ENCODE data around the gene TBL2. TPM values are rescaled to one million over a fixed set of nuclear protein-coding genes. Genes with fewer than 3 reads are reported as not detected.

Gene TBL2, protein sequence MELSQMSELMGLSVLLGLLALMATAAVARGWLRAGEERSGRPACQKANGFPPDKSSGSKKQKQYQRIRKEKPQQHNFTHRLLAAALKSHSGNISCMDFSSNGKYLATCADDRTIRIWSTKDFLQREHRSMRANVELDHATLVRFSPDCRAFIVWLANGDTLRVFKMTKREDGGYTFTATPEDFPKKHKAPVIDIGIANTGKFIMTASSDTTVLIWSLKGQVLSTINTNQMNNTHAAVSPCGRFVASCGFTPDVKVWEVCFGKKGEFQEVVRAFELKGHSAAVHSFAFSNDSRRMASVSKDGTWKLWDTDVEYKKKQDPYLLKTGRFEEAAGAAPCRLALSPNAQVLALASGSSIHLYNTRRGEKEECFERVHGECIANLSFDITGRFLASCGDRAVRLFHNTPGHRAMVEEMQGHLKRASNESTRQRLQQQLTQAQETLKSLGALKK
- total RNA-seq (ENCODE audit: unreplicated experiment): 23.8 TPM
- long read RNA-seq, full-length matches to known transcripts: 8 of 10 reads
- long read RNA-seq, partial matches to known transcripts: 1 of 10 reads
- long read RNA-seq, other reads (novel, unspliced or antisense): 1 of 10 reads

- H3K27me3 Mint-ChIP-seq (ENCODE audit: unreplicated experiment): peaks cover 8% of the 10 kb centered on the region
- peak within 1 kb of the TSS; percentile 78 for H3K27ac Mint-ChIP-seq (ENCODE audit: unreplicated experiment)
- peak; percentile 99 for DNase-seq
- H3K4me3 Mint-ChIP-seq (ENCODE audit: unreplicated experiment): peak within 1 kb of the TSS; percentile 90
- peaks cover 7% of the 10 kb centered on the region for H3K9me3 Mint-ChIP-seq (ENCODE audit: unreplicated experiment)
- H3K4me1 Mint-ChIP-seq (ENCODE audit: low read depth, unreplicated experiment): peaks cover 7% of the 10 kb centered on the region
- no peaks in the 10 kb centered on the region for H3K36me3 Mint-ChIP-seq (ENCODE audit: unreplicated experiment)
- TF ChIP-seq, protein P1, sequence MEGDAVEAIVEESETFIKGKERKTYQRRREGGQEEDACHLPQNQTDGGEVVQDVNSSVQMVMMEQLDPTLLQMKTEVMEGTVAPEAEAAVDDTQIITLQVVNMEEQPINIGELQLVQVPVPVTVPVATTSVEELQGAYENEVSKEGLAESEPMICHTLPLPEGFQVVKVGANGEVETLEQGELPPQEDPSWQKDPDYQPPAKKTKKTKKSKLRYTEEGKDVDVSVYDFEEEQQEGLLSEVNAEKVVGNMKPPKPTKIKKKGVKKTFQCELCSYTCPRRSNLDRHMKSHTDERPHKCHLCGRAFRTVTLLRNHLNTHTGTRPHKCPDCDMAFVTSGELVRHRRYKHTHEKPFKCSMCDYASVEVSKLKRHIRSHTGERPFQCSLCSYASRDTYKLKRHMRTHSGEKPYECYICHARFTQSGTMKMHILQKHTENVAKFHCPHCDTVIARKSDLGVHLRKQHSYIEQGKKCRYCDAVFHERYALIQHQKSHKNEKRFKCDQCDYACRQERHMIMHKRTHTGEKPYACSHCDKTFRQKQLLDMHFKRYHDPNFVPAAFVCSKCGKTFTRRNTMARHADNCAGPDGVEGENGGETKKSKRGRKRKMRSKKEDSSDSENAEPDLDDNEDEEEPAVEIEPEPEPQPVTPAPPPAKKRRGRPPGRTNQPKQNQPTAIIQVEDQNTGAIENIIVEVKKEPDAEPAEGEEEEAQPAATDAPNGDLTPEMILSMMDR (IDR thresholded peaks at IDR 0.05; ENCODE audit: partially characterized antibody, unreplicated experiment): no peak
These were observed at the start of gene TBL2 for GRCh38 chr7:73578342-73579128. TBL2 (minus strand) TSS chr7:73578579; CDS start chr7:73578549, 30 bp downstream.

GRCh38 chr7:73626814-73627213, 48.4 kb upstream of the TBL2 start:
- H3K9me3 Mint-ChIP-seq (ENCODE audit: unreplicated experiment): peaks cover 3% of the 10 kb centered on the region
- TF ChIP-seq, protein P1 (IDR thresholded peaks at IDR 0.05; ENCODE audit: partially characterized antibody, unreplicated experiment): no peak
- peaks cover 5% of the 10 kb centered on the region for H3K27me3 Mint-ChIP-seq (ENCODE audit: unreplicated experiment)
- no peak overlapping the region for H3K4me3 Mint-ChIP-seq (ENCODE audit: unreplicated experiment)
- H3K27ac Mint-ChIP-seq (ENCODE audit: unreplicated experiment): no peak overlapping the region
- H3K36me3 Mint-ChIP-seq (ENCODE audit: unreplicated experiment): no peaks in the 10 kb centered on the region
- H3K4me1 Mint-ChIP-seq (ENCODE audit: low read depth, unreplicated experiment): no peaks in the 10 kb centered on the region
- peak; percentile 32 for DNase-seq

DNA sequence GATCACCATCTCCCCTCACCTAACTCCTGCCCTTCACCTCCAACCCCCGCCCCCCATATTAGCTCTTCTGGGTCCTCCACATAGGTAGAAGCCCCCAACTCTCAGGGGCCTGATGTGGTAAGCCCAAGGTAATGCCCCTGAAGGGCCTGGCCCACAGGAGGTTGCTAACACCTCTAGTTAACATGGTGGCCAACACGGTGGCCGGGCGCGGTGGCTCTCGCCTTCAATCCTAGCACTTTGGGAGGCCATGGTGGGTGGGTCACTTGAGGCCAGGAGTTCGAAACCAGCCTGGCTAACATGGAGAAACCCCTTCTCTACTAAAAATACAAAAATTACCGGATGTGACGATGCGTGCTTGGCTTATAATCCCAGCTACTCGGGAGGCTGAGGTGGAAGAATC, 46.9 kb upstream of the TBL2 start:
- Mint-ChIP-seq H3K27me3 (ENCODE audit: unreplicated experiment) (peaks cover 7% of the 10 kb centered on the region), H3K27ac (ENCODE audit: unreplicated experiment) (no peak overlapping the region), H3K4me3 (ENCODE audit: unreplicated experiment) (no peak overlapping the region), H3K9me3 (ENCODE audit: unreplicated experiment) (peaks cover 3% of the 10 kb centered on the region), H3K36me3 (ENCODE audit: unreplicated experiment) (no peaks in the 10 kb centered on the region), H3K4me1 (ENCODE audit: low read depth, unreplicated experiment) (no peaks in the 10 kb centered on the region)
- TF ChIP-seq, protein P1 (IDR thresholded peaks at IDR 0.05; ENCODE audit: partially characterized antibody, unreplicated experiment): no peak
- DNase-seq: no peak

DNA sequence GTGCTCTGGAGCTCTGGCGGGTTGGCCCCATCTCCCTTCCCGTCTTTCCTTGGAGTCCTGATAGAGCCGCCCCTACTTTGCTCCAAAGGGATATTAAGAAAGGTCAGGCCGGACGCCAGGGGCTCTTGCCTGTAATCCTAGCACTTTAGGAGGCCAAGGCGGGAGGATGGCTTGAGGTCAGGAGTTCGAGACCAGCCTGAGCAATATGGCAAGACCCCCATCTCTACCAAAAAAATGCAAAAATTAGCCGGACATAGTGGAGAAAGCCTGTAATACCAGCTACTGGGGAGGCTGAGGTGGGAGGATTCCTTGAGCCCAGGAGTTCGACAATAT, 46.3 kb upstream of the TBL2 start:
- Mint-ChIP-seq H3K9me3 (ENCODE audit: unreplicated experiment) (peaks cover 4% of the 10 kb centered on the region), H3K27ac (ENCODE audit: unreplicated experiment) (no peak overlapping the region), H3K4me3 (ENCODE audit: unreplicated experiment) (no peak overlapping the region), H3K27me3 (ENCODE audit: unreplicated experiment) (peaks cover 7% of the 10 kb centered on the region), H3K36me3 (ENCODE audit: unreplicated experiment) (no peaks in the 10 kb centered on the region), H3K4me1 (ENCODE audit: low read depth, unreplicated experiment) (no peaks in the 10 kb centered on the region)
- no peak for DNase-seq
- TF ChIP-seq, protein P1 (IDR thresholded peaks at IDR 0.05; ENCODE audit: partially characterized antibody, unreplicated experiment): no peak
